Measurements from ENCODE around the gene HSCB. TPM values are rescaled to one million over a fixed set of nuclear protein-coding genes. Genes with fewer than 3 reads are reported as not detected.
"Not testable (repeated sequence)": the region's sequence is repeated elsewhere in the genome, so short reads cannot be mapped to it uniquely, and the experiment has no call there.

The HSCB gene
- total and polyA plus RNA-seq, 2 of the 4 experiments (the other 2 are of a cell fraction): 5.4 to 13.2 TPM

GRCh38 chr22:28762000-28762399, 20.2 kb downstream of the HSCB start:
- H3K18ac ChIP-seq (ENCODE audit: low read depth, low read length); H3K79me1 ChIP-seq (ENCODE audit: low read depth in 1 of 2, low read length in 2 of 2); H3K36me3 ChIP-seq (ENCODE audit: control insufficient read depth, insufficient read depth, low read length); H3K4me3 ChIP-seq (ENCODE audit: insufficient read depth, low read depth, low read length); H3K4me2 ChIP-seq (ENCODE audit: low read depth, low read length); H4K5ac ChIP-seq (ENCODE audit: low read depth, low read length); H4K91ac ChIP-seq (ENCODE audit: insufficient read depth, low read depth, low read length); H3K27ac ChIP-seq (ENCODE audit: insufficient read depth, low read length); dilution Hi-C loops (cut with HindIII; ENCODE audit: low sequenced_read_pairs, unreplicated experiment); DNase-seq; ATAC-seq (ENCODE audit: low read depth); CTCF ChIA-PET; H4K8ac ChIP-seq (ENCODE audit: low read depth in 2 of 2, low read length in 2 of 2); H2BK20ac ChIP-seq (ENCODE audit: low read depth, low read length); H2BK5ac ChIP-seq (ENCODE audit: low read depth, low read length, poor library complexity, severe bottlenecking); H3K14ac ChIP-seq (replicated peaks; ENCODE audit: low read depth, low read length); H2AFZ ChIP-seq (replicated peaks; ENCODE audit: low read length, poor library complexity); H3K23ac ChIP-seq (ENCODE audit: low read depth, low read length); BruUV-seq (replicated peaks); H3K4me1 ChIP-seq (ENCODE audit: control insufficient read depth, insufficient read depth, low read length); H3K56ac ChIP-seq (ENCODE audit: extremely low read depth, insufficient read depth, low read length); H3K9me1 ChIP-seq (ENCODE audit: insufficient read depth, low read length); H3K4ac ChIP-seq (ENCODE audit: low read depth, low read length); H3K27me3 ChIP-seq (ENCODE audit: control insufficient read depth, insufficient read depth, low read length); H2AK9ac ChIP-seq (replicated peaks; ENCODE audit: low read depth, low read length, poor library complexity); in situ Hi-C loops (cut with MboI; ENCODE audit: low sequenced_read_pairs); intact Hi-C loops (cut with micrococcal nuclease); H3K9me3 ChIP-seq (ENCODE audit: control insufficient read depth, insufficient read depth, low read length); H3K9ac ChIP-seq (ENCODE audit: low read depth, low read length); H2BK120ac ChIP-seq (ENCODE audit: low read depth, low read length); H2BK15ac ChIP-seq (ENCODE audit: low read depth, low read length); H4K20me1 ChIP-seq (ENCODE audit: insufficient read depth, low read length); H2AK5ac ChIP-seq (ENCODE audit: low read depth, low read length); POLR2A ChIA-PET (ENCODE audit: unreplicated experiment): not testable (repeated sequence)
- WGBS, 2 experiments (ENCODE audit: extremely low coverage in 2 of 2, insufficient read length in 1 of 2): 100% methylated on average over 3 of the region's 4 CpGs; no CpG with 5 or more reads in 1 of the 2 experiments
